ENCODE data around the gene TSPAN5. TPM values are rescaled to one million over a fixed set of nuclear protein-coding genes. Genes with fewer than 3 reads are reported as not detected.

The TSPAN5 gene
- total and polyA plus RNA-seq, 9 of the 15 experiments (the other 6 are each of a cell fraction or from before 2014, with no cell fraction given), result 0.58 to 6.6 (median 0.73) TPM

DNA sequence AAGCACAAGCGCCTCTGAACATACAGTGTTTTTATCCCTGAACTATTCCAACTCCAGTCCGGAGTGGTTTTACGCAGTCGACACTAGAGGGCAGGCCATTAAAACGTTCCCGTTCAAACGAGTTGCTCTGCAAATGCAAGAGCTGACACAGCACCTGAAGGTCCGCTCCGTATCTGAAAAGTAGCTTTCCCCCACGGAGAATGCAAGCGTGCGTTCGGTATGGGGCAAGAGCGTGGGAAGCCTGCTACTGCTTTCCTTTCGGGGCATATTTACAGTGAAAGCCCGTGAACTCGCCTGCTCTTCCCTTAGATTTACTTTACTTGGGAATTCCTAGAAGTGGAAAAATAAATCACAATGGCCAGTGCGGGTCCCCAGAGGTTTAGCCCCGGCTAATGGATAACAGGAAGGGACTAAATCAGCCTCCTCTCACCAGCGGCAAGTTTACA lies 190.8 kb downstream of the TSPAN5 start (continued):
- no peak for TF ChIP-seq HMGXB4 (CRISPR knock-in tag; IDR thresholded peaks at IDR 0.05)
- TF ChIP-seq ERF (CRISPR knock-in tag; IDR thresholded peaks at IDR 0.05), result no peak
- no peak for TF ChIP-seq ADNP (tag; IDR thresholded peaks at IDR 0.05)
- no peak for TF ChIP-seq PYGO2 (tag; IDR thresholded peaks at IDR 0.05)
- peak; percentile 86; the same call in 1 of the 2 replicates for TF ChIP-seq STAG1 (CRISPR knock-in tag; IDR thresholded peaks at IDR 0.05; ENCODE audit: borderline replicate concordance)
- peak; percentile 15; the same call in 1 of the 2 replicates for TF ChIP-seq ZNF263 (CRISPR knock-in tag; IDR thresholded peaks at IDR 0.05; ENCODE audit: borderline replicate concordance)
- TF ChIP-seq ZNF274 (IDR thresholded peaks at IDR 0.05; ENCODE audit: borderline replicate concordance, low read depth, low read length), result no peak
- no peak for TF ChIP-seq CLOCK (CRISPR knock-in tag; IDR thresholded peaks at IDR 0.05; ENCODE audit: borderline replicate concordance)
- TF ChIP-seq BACH1 (tag; IDR thresholded peaks at IDR 0.05), result peak; percentile 77
- TF ChIP-seq XRCC3 (IDR thresholded peaks at IDR 0.05), result no peak
- TF ChIP-seq KLF1 (tag; IDR thresholded peaks at IDR 0.05), result no peak
- TF ChIP-seq NELFE (IDR thresholded peaks at IDR 0.05; ENCODE audit: insufficient read depth, insufficient read length), result no peak
- peak; percentile 75 for TF ChIP-seq MAFK (IDR thresholded peaks at IDR 0.05; ENCODE audit: low read length)
- TF ChIP-seq MYC (IDR thresholded peaks at IDR 0.05; ENCODE audit: low read depth, low read length), result 0 out of 2 replicates have a peak, but pooled peaks have one; percentile 18
- TF ChIP-seq MYC (CRISPR knock-in tag; IDR thresholded peaks at IDR 0.05; ENCODE audit: borderline replicate concordance, low read depth), result no peak
- TF ChIP-seq, protein P1, sequence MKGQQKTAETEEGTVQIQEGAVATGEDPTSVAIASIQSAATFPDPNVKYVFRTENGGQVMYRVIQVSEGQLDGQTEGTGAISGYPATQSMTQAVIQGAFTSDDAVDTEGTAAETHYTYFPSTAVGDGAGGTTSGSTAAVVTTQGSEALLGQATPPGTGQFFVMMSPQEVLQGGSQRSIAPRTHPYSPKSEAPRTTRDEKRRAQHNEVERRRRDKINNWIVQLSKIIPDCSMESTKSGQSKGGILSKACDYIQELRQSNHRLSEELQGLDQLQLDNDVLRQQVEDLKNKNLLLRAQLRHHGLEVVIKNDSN (CRISPR knock-in tag; IDR thresholded peaks at IDR 0.05), result no peak
- TF ChIP-seq, protein P2, sequence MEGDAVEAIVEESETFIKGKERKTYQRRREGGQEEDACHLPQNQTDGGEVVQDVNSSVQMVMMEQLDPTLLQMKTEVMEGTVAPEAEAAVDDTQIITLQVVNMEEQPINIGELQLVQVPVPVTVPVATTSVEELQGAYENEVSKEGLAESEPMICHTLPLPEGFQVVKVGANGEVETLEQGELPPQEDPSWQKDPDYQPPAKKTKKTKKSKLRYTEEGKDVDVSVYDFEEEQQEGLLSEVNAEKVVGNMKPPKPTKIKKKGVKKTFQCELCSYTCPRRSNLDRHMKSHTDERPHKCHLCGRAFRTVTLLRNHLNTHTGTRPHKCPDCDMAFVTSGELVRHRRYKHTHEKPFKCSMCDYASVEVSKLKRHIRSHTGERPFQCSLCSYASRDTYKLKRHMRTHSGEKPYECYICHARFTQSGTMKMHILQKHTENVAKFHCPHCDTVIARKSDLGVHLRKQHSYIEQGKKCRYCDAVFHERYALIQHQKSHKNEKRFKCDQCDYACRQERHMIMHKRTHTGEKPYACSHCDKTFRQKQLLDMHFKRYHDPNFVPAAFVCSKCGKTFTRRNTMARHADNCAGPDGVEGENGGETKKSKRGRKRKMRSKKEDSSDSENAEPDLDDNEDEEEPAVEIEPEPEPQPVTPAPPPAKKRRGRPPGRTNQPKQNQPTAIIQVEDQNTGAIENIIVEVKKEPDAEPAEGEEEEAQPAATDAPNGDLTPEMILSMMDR (IDR thresholded peaks at IDR 0.05 in 2 of 3, conservative IDR thresholded peaks at IDR 0.05 in 1 of 3; ENCODE audit: insufficient read depth in 2 of 3, low read depth in 1 of 3, low read length in 3 of 3), result peak; percentile 75 to 83 (median 83)
- TF ChIP-seq HCFC1 (IDR thresholded peaks at IDR 0.05; ENCODE audit: low read depth, low read length), result no peak
- TF ChIP-seq ZNF668 (CRISPR knock-in tag; IDR thresholded peaks at IDR 0.05), result no peak
- TF ChIP-seq CCAR2 (IDR thresholded peaks at IDR 0.05; ENCODE audit: low read depth, low read length), result no peak
- TF ChIP-seq POLR2H (tag; IDR thresholded peaks at IDR 0.05; ENCODE audit: low read depth), result no peak
- TF ChIP-seq HMG20A (CRISPR knock-in tag; conservative IDR thresholded peaks at IDR 0.05), result no peak
- no peak for TF ChIP-seq U2AF1 (optimal IDR thresholded peaks at IDR 0.05; ENCODE audit: low read depth, low read length)

Data from K562 (cell line).